SK-N-SH (cell line): ENCODE data around the gene TNFAIP3. TPM values are rescaled to one million over a fixed set of nuclear protein-coding genes. Genes with fewer than 3 reads are reported as not detected.

Experiments
- CTCF ChIA-PET: fragments of 300-600, 350-600 bp; formaldehyde crosslinking; extraction: SDS; loops from one replicate; lab custom pipeline; 2021; lab: Yijun Ruan, JAX
- POLR2A ChIA-PET: fragments of 350-600 bp; sonication (Branson Sonifier 250); formaldehyde crosslinking; extraction: SDS; loops from one replicate; lab custom pipeline; 2020; ENCODE audit warnings: antibody characterized with exemption, inconsistent platforms; lab: Yijun Ruan, JAX
- DNase-seq: peaks from one replicate; pipeline ENCODE4 v3.0.0; 2012
- H2AFZ ChIP-seq: fragments of 200-600 bp; sonication (generic); 2 replicates; pipeline ENCODE4 v1.8.1; 2016; ENCODE audit warnings: antibody characterized with exemption, mild to moderate bottlenecking, low read depth
- H3F3A ChIP-seq: fragments of 200-600 bp; sonication (generic); replicated peaks from 2 replicates; pipeline ENCODE3; 2016; ENCODE audit warnings: antibody characterized with exemption, mild to moderate bottlenecking; ENCODE audit not compliant: insufficient read depth
- H3K27ac ChIP-seq, 2 experiments: fragments of 200-500 bp in 1 of 2; fragments of 200-600 bp in 1 of 2; sonication (Bioruptor generic) in 1 of 2; sonication (generic), shearing (Covaris generic) in 1 of 2; 2 replicates each; pipeline versions ENCODE4 v1.5.1 to v1.6.1; 2014 to 2016; ENCODE audit warnings: low read depth in 2 of 2, inconsistent platforms in 1 of 2, low read length in 1 of 2, mild to moderate bottlenecking in 1 of 2, mixed read lengths in 1 of 2
- H3K27me3 ChIP-seq: fragments of 200-600 bp; sonication (generic), shearing (Covaris generic); 2 replicates; pipeline ENCODE4 v1.6.1; 2016; ENCODE audit warnings: mixed run types; ENCODE audit not compliant: insufficient read depth
- H3K36me3 ChIP-seq, 2 experiments: fragments of 200-500 bp in 1 of 2; fragments of 200-600 bp in 1 of 2; sonication (Bioruptor generic) in 1 of 2; sonication (generic) in 1 of 2; replicated peaks in 1 of 2; 2 replicates each; pipeline versions ENCODE3 to v1.5.1; 2014 to 2016; ENCODE audit warnings: low read length in 1 of 2, mild to moderate bottlenecking in 1 of 2; ENCODE audit not compliant: insufficient read depth in 2 of 2, control insufficient read depth in 1 of 2
- H3K4me1 ChIP-seq, 2 experiments: fragments of 200-500 bp in 1 of 2; fragments of 200-600 bp in 1 of 2; sonication (Bioruptor generic) in 1 of 2; sonication (generic), shearing (Covaris generic) in 1 of 2; 2 replicates each; pipeline versions ENCODE4 v1.5.1 to v1.6.1; 2014 to 2016; ENCODE audit warnings: low read depth in 1 of 2, low read length in 1 of 2, mixed run types in 1 of 2; ENCODE audit not compliant: insufficient read depth in 2 of 2, control insufficient read depth in 1 of 2
- H3K4me2 ChIP-seq: fragments of 200-600 bp; sonication (generic), shearing (Covaris generic); 2 replicates; pipeline ENCODE4 v1.6.1; 2017; ENCODE audit warnings: mixed run types
- H3K4me3 ChIP-seq, 2 experiments: fragments of 200-500 bp in 1 of 2; fragments of 200-600 bp in 1 of 2; sonication (Bioruptor generic) in 1 of 2; sonication (generic), shearing (Covaris generic) in 1 of 2; 2 replicates each; pipeline versions ENCODE4 v1.5.1 to v1.8.1; 2014 to 2016; ENCODE audit warnings: low read depth in 2 of 2, inconsistent platforms in 1 of 2, low read length in 1 of 2, mild to moderate bottlenecking in 1 of 2, mixed read lengths in 1 of 2, moderate library complexity in 1 of 2
- H3K79me2 ChIP-seq: fragments of 200-600 bp; sonication (generic); 2 replicates; pipeline ENCODE4 v1.8.1; 2017; ENCODE audit warnings: mild to moderate bottlenecking; ENCODE audit not compliant: insufficient read depth
- H3K9ac ChIP-seq: fragments of 200-600 bp; sonication (generic); 2 replicates; pipeline ENCODE4 v1.6.1; 2017; ENCODE audit warnings: mixed run types
- H3K9me2 ChIP-seq: fragments of 200-600 bp; sonication (generic); 2 replicates; pipeline ENCODE4 v1.6.1; 2017; ENCODE audit warnings: mixed run types
- H3K9me3 ChIP-seq: fragments of 200-600 bp; sonication (generic); 2 replicates; pipeline ENCODE4 v1.6.1; 2017; ENCODE audit warnings: mixed run types, mild to moderate bottlenecking, moderate library complexity
- H4K20me1 ChIP-seq: fragments of 200-600 bp; sonication (generic); 2 replicates; pipeline ENCODE4 v1.6.1; 2017; ENCODE audit warnings: mild to moderate bottlenecking, mixed run types; ENCODE audit not compliant: insufficient read depth
- CTCF ChIP-seq: fragments of 200-600 bp; sonication (generic); IDR thresholded peaks from 2 replicates; pipeline ENCODE4 v1.6.1; 2017; ENCODE audit warnings: antibody characterized with exemption, mild to moderate bottlenecking, moderate library complexity
- ELF1 ChIP-seq: IDR thresholded peaks from 2 replicates; pipeline ENCODE4 v1.4.0; 2012
- EP300 ChIP-seq, 2 experiments: IDR thresholded peaks; 2 replicates each; pipeline versions ENCODE4 v1.4.0 to v1.6.1; 2012; ENCODE audit warnings: borderline replicate concordance in 1 of 2, low read depth in 1 of 2, low read length in 1 of 2
- EZH2phosphoT487 ChIP-seq: fragments of 200-600 bp; sonication (generic); IDR thresholded peaks from 2 replicates; pipeline ENCODE4 v1.6.1; 2017; ENCODE audit warnings: low read depth, mixed run types, mild to moderate bottlenecking, antibody characterized with exemption, moderate library complexity, borderline replicate concordance
- FOSL2 ChIP-seq: IDR thresholded peaks from 2 replicates; pipeline ENCODE4 v1.4.0; 2012; ENCODE audit warnings: low read depth, mild to moderate bottlenecking, moderate library complexity, borderline replicate concordance
- FOXJ3 ChIP-seq: sonication (generic); formaldehyde crosslinking; IDR thresholded peaks from 2 replicates; pipeline ENCODE4 v1.5.1; 2020; ENCODE audit warnings: mild to moderate bottlenecking, missing genetic modification reagents
- GATA2 ChIP-seq: sonication (generic); formaldehyde crosslinking; IDR thresholded peaks from 2 replicates; pipeline ENCODE4 v1.5.0; 2020; ENCODE audit warnings: mild to moderate bottlenecking, missing genetic modification reagents
- MEF2A ChIP-seq: IDR thresholded peaks from 2 replicates; pipeline ENCODE4 v1.4.0; 2012; ENCODE audit warnings: low read depth, borderline replicate concordance
- MXI1 ChIP-seq: IDR thresholded peaks from 2 replicates; pipeline ENCODE4 v1.6.1; 2012; ENCODE audit warnings: mild to moderate bottlenecking, low read depth, low read length, improper control_type of control experiment
- NFIC ChIP-seq: IDR thresholded peaks from 2 replicates; pipeline ENCODE4 v1.4.0; 2012; ENCODE audit warnings: borderline replicate concordance
- NRF1 ChIP-seq: IDR thresholded peaks from 2 replicates; pipeline ENCODE4 v1.6.1; 2012; ENCODE audit warnings: low read depth, mild to moderate bottlenecking, low read length
- POLR2AphosphoS5 ChIP-seq: IDR thresholded peaks from 2 replicates; pipeline ENCODE4 v1.6.1; 2012; ENCODE audit warnings: low read depth, low read length
- RCOR1 ChIP-seq: fragments of 150-350 bp; IDR thresholded peaks from 2 replicates; pipeline ENCODE4 v1.6.1; 2017; ENCODE audit warnings: antibody characterized with exemption, low read length
- RXRA ChIP-seq: IDR thresholded peaks from 2 replicates; pipeline ENCODE4 v1.4.0; 2012; ENCODE audit warnings: low read depth, mild to moderate bottlenecking, borderline replicate concordance
- SMC3 ChIP-seq: IDR thresholded peaks from 2 replicates; pipeline ENCODE4 v1.6.1; 2012; ENCODE audit warnings: low read depth, low read length, improper control_type of control experiment
- USF1 ChIP-seq: IDR thresholded peaks from 2 replicates; pipeline ENCODE4 v1.4.0; 2012; ENCODE audit warnings: low read depth, borderline replicate concordance
- ZBTB33 ChIP-seq: IDR thresholded peaks from 2 replicates; pipeline ENCODE4 v1.4.0; 2012; ENCODE audit warnings: low read depth, borderline replicate concordance
- WGBS: methylation state at CpG from one replicate; pipeline ENCODE4 v1.1.6; 2017; ENCODE audit warnings: low lambda C conversion rate; 5-methylcytosine and 5-hydroxymethylcytosine counted together
- polyA plus RNA-seq, 3 experiments: library from polyadenylated mRNA; depleted of rRNA; stranded (reverse); fragments of >200 nt; gene quantifications; 2 replicates each; pipeline ENCODE4 v1.2.3, GENCODE V29; 2012
- TF ChIP-seq, protein P1 (sequence below): IDR thresholded peaks from 2 replicates; pipeline ENCODE4 v1.4.0; 2012; ENCODE audit warnings: low read depth

TNFAIP3 gene
- polyA plus RNA-seq, 1 of the 3 experiments (the other 2 are of a cell fraction), result 1.0 TPM

DNA sequence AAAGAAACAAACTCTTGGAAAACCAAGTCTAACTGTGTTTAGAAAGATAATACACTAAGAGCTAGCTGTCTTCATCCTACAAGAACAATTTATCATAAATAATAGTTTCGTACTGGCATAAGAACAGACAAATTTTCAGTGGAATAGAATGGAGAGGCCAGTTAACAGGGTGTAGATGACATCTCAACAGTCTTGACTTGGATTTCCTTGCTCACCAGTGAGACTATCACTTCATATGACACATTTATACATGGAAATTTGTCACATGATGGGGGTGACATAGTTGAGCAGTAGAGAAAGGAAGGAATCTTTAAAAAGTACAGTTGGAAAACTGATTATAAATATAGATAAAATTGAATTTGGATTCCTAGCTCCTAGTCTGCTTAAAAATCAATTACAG lies 35.6 kb downstream of the TNFAIP3 start:
- H3F3A ChIP-seq, result no peaks in the 10 kb centered on the region
- no peak overlapping the region for H2AFZ ChIP-seq
- TF ChIP-seq FOXJ3 (CRISPR knock-in tag), result no peak
- TF ChIP-seq USF1, result no peak
- TF ChIP-seq NRF1, result no peak
- TF ChIP-seq FOSL2, result no peak
- no peak for TF ChIP-seq RXRA
- no peak for TF ChIP-seq MEF2A
- no peak for TF ChIP-seq RCOR1
- no peak for TF ChIP-seq MXI1
- TF ChIP-seq EP300 (IDR thresholded peaks at IDR 0.05; ENCODE audit: borderline replicate concordance in 1 of 2, low read depth in 1 of 2, low read length in 1 of 2), result no peak
- no peak for TF ChIP-seq POLR2AphosphoS5
- TF ChIP-seq, protein P1, sequence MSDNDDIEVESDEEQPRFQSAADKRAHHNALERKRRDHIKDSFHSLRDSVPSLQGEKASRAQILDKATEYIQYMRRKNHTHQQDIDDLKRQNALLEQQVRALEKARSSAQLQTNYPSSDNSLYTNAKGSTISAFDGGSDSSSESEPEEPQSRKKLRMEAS, result no peak
- no peak for TF ChIP-seq ZBTB33
- no peak for TF ChIP-seq NFIC
- no peak for TF ChIP-seq ELF1
- TF ChIP-seq EZH2phosphoT487, result no peak
- no peak for TF ChIP-seq GATA2 (CRISPR knock-in tag)
- TF ChIP-seq SMC3, result no peak
- TF ChIP-seq CTCF, result no peak
- H3K79me2 ChIP-seq, result no peaks in the 10 kb centered on the region
- no peak overlapping the region for H3K9ac ChIP-seq
- no peak overlapping the region for H3K4me2 ChIP-seq
- no peaks in the 10 kb centered on the region for H4K20me1 ChIP-seq
- no peak overlapping the region for H3K27ac ChIP-seq
- ChIA-PET CTCF (no interaction called here), POLR2A (no interaction called here)
- no peaks in the 10 kb centered on the region for H3K36me3 ChIP-seq
- no peaks in the 10 kb centered on the region for H3K4me1 ChIP-seq
- DNase-seq, result no peak
- no peaks in the 10 kb centered on the region for H3K9me2 ChIP-seq
- WGBS, result 22% methylated on average over 1 of the region's 1 CpG
- no peak overlapping the region for H3K4me3 ChIP-seq
- no peaks in the 10 kb centered on the region for H3K9me3 ChIP-seq
- H3K27me3 ChIP-seq, result no peaks in the 10 kb centered on the region; the same call in 1 of the 2 replicates
